A673 (cell line): ENCODE measurements around the gene SDR39U1. TPM values are rescaled to one million over a fixed set of nuclear protein-coding genes. Genes with fewer than 3 reads are reported as not detected.

ENCODE experiments used
- BruUV-seq: library from RNA; stranded (reverse); fragments of 400-500 nt; replicated peaks from 2 replicates; lab custom pipeline; 2021; lab: Mats Ljungman, UMichigan
- CTCF ChIA-PET: fragments of 300-600 bp; sonication (Branson Sonifier 250); formaldehyde crosslinking; loops from one replicate; lab custom pipeline; 2022; ENCODE audit warnings: antibody characterized with exemption; lab: Charles Lee
- POLR2A ChIA-PET: fragments of 300-600 bp; sonication (Branson Sonifier 250); formaldehyde crosslinking; loops from one replicate; lab custom pipeline; 2022; ENCODE audit warnings: antibody characterized with exemption; ENCODE audit not compliant: low non-redundant PET; lab: Charles Lee
- DNase-seq: peaks from one replicate; pipeline ENCODE4 v3.0.0-alpha.2; 2015; ENCODE audit warnings: low spot score
- H3K27ac ChIP-seq: fragments of 200-600 bp; sonication (generic); 2 replicates; pipeline ENCODE4 v1.5.1; 2016; ENCODE audit warnings: mixed run types, low read depth, mild to moderate bottlenecking, mixed read lengths, antibody characterized with exemption, low read length; ENCODE audit not compliant: poor library complexity, severe bottlenecking
- H3K27me3 ChIP-seq: fragments of 200-600 bp; sonication (generic); replicated peaks from 2 replicates; pipeline ENCODE4 v1.6.1; 2017; ENCODE audit warnings: mixed run types, low read depth, mild to moderate bottlenecking, mixed read lengths, antibody characterized with exemption, low read length; ENCODE audit not compliant: insufficient read depth, poor library complexity
- H3K36me3 ChIP-seq: fragments of 200-600 bp; sonication (generic); 2 replicates; pipeline ENCODE4 v1.6.1; 2016; ENCODE audit warnings: mixed run types, mild to moderate bottlenecking, mixed read lengths, antibody characterized with exemption, low read length; ENCODE audit not compliant: insufficient read depth, poor library complexity, severe bottlenecking
- H3K4me1 ChIP-seq: fragments of 200-600 bp; sonication (generic); 2 replicates; pipeline ENCODE4 v1.6.1; 2017; ENCODE audit warnings: mixed run types, mild to moderate bottlenecking, mixed read lengths, antibody characterized with exemption, low read length; ENCODE audit not compliant: insufficient read depth, poor library complexity, severe bottlenecking
- H3K4me3 ChIP-seq: fragments of 200-600 bp; sonication (generic); 2 replicates; pipeline ENCODE4 v1.5.1; 2016; ENCODE audit warnings: low read depth, mixed run types, mild to moderate bottlenecking, mixed read lengths, low read length; ENCODE audit not compliant: poor library complexity, severe bottlenecking
- H3K9me3 ChIP-seq: fragments of 200-600 bp; sonication (generic); 2 replicates; pipeline ENCODE4 v1.6.1; 2016; ENCODE audit warnings: mixed run types, low read depth, mild to moderate bottlenecking, mixed read lengths, antibody characterized with exemption, low read length; ENCODE audit not compliant: poor library complexity, severe bottlenecking
- EZH2 ChIP-seq: fragments of 200-600 bp; sonication (generic); IDR thresholded peaks from 2 replicates; pipeline ENCODE4 v1.6.1; 2017; ENCODE audit warnings: borderline replicate concordance, low read depth, mild to moderate bottlenecking, mixed read lengths, antibody characterized with exemption, low read length; ENCODE audit not compliant: poor library complexity, severe bottlenecking
- intact Hi-C: fragments of 100-400 bp; cut with micrococcal nuclease; formaldehyde crosslinking; loops from one replicate; pipeline ENCODE4 v1.10.0; 2022; ENCODE audit not compliant: unreplicated experiment
- total RNA-seq: library from RNA; stranded (reverse); gene quantifications from 2 replicates; pipeline ENCODE4 v1.2.3, GENCODE V29; 2021
- TF ChIP-seq, protein P1 (sequence below): fragments of 300-800, 200-600 bp; sonication (generic); conservative IDR thresholded peaks from 2 replicates; pipeline ENCODE4 v1.5.1; 2017; ENCODE audit warnings: low read depth, mild to moderate bottlenecking, antibody characterized with exemption, low read length, moderate library complexity, mixed read lengths

The SDR39U1 gene
- total RNA-seq, 1 experiment from 2014 or later = 49.1 TPM

DNA sequence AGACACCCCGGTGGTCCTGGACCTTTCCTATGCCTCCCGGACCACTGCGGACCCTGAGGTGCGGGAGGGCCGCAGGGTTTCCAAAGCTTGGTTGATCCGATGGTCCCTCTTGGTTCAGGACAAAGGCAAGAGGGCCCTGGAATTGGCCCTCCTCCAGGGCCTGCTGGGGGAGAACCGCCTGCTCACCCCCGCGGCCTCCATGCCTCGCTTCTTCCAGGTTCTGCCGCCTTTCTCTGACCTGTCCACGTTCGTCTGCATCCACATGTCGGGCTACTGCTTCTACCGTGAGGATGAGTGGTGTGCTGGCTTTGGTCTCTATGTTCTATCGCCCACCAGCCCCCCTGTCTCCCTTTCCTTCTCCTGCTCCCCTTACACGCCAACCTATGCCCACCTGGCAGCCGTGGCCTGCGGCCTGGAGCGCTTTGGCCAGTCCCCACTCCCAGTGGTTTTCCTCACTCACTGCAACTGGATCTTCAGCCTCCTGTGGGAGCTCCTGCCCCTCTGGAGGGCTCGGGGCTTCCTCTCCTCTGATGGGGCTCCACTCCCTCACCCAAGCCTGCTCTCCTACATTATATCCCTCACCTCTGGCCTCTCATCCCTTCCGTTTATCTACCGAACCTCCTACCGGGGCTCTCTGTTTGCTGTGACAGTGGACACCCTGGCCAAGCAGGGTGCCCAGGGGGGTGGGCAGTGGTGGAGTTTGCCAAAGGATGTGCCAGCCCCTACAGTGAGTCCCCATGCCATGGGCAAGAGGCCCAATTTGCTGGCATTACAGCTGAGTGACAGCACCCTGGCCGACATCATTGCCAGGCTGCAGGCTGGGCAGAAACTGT, 26.9 kb downstream of the SDR39U1 start:
- BruUV-seq = no TSS peak
- H3K9me3 ChIP-seq = no peaks in the 10 kb centered on the region
- H3K27ac ChIP-seq = no peak overlapping the region
- ChIA-PET CTCF (no interaction called here), POLR2A (no interaction called here)
- H3K4me3 ChIP-seq = no peak overlapping the region
- no peaks in the 10 kb centered on the region for H3K4me1 ChIP-seq
- H3K36me3 ChIP-seq = no peaks in the 10 kb centered on the region
- no peak for TF ChIP-seq EZH2
- TF ChIP-seq, protein P1, sequence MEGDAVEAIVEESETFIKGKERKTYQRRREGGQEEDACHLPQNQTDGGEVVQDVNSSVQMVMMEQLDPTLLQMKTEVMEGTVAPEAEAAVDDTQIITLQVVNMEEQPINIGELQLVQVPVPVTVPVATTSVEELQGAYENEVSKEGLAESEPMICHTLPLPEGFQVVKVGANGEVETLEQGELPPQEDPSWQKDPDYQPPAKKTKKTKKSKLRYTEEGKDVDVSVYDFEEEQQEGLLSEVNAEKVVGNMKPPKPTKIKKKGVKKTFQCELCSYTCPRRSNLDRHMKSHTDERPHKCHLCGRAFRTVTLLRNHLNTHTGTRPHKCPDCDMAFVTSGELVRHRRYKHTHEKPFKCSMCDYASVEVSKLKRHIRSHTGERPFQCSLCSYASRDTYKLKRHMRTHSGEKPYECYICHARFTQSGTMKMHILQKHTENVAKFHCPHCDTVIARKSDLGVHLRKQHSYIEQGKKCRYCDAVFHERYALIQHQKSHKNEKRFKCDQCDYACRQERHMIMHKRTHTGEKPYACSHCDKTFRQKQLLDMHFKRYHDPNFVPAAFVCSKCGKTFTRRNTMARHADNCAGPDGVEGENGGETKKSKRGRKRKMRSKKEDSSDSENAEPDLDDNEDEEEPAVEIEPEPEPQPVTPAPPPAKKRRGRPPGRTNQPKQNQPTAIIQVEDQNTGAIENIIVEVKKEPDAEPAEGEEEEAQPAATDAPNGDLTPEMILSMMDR = no peak
- intact Hi-C loops = no loop called here
- H3K27me3 ChIP-seq = no peaks in the 10 kb centered on the region
- DNase-seq = no peak

DNA sequence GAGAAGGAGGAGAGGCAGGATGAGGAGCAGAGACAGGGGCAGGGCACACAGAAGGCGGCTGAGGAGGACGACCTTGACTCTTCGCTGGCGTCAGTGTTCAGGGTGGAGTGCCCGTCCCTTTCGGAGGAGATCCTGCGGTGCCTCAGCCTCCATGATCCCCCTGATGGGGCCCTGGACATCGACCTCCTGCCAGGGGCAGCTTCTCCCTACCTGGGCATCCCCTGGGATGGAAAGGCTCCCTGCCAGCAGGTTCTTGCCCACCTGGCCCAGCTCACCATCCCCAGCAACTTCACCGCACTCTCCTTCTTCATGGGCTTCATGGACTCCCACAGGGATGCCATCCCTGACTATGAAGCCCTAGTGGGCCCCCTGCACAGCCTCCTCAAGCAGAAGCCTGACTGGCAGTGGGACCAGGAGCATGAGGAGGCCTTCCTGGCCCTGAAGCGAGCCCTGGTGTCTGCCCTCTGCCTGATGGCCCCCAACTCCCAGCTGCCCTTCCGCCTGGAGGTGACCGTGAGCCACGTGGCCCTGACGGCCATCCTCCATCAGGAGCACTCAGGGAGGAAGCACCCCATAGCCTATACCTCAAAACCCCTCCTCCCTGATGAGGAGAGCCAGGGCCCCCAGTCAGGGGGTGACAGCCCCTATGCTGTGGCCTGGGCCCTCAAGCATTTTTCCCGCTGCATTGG, 27.7 kb downstream of the SDR39U1 start:
- ChIA-PET CTCF (no interaction called here), POLR2A (no interaction called here)
- Histone ChIP-seq H3K4me1 (no peaks in the 10 kb centered on the region), H3K27ac (no peak overlapping the region), H3K36me3 (no peaks in the 10 kb centered on the region), H3K9me3 (no peaks in the 10 kb centered on the region), H3K27me3 (no peaks in the 10 kb centered on the region), H3K4me3 (no peak overlapping the region)
- no TSS peak for BruUV-seq
- TF ChIP-seq EZH2 = no peak
- TF ChIP-seq, protein P1 = no peak
- no peak for DNase-seq
- intact Hi-C loops = loop anchor here (5.0 kb wide), 1 partner anchor 48 kb away; the partner anchor contains the start of gene NFATC4

DNA sequence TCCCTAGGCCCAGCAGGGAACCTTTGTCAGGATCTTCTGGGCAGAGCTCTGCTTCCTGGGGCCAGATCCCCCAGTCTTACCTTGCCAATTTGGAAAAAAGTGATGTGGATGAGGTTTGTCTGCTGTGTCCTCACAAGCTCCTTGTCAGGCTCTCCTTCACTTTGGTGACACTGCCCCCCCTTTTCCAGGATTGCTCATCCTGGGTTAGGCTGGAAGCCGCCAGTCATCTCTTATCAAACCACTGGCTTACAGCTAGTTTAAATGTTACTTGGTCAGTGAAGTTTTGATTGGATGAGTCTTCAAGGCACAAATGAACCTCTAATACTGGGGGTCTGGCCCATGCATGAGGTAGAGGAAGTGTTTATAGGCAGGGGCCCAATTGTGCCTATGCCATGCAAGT, 28.5 kb downstream of the SDR39U1 start:
- CTCF ChIA-PET = no interaction called here
- Histone ChIP-seq H3K36me3 (no peaks in the 10 kb centered on the region), H3K9me3 (no peaks in the 10 kb centered on the region), H3K27ac (no peak overlapping the region), H3K4me3 (no peak overlapping the region), H3K27me3 (no peaks in the 10 kb centered on the region), H3K4me1 (no peaks in the 10 kb centered on the region)
- no TSS peak for BruUV-seq
- intact Hi-C loops = loop anchor here (5.0 kb wide), 1 partner anchor 47 kb away; the partner anchor contains the start of gene NFATC4
- POLR2A ChIA-PET = interaction anchor here (0.7 kb wide), 1 partner anchor 22 kb away, joined by 3 read pairs; no protein-coding TSS in a partner anchor
- DNase-seq = no peak
- no peak for TF ChIP-seq EZH2
- TF ChIP-seq, protein P1 = no peak
